EH (cell line): Measurements from ENCODE around the gene PRF1.
A peak's percentile ranks its signal among the peaks of the same experiment; 100 is the strongest.

Experiments used
- DNase-seq: peaks from one replicate; pipeline ENCODE4 v3.0.0-alpha.2; 2015; ENCODE audit warnings: low read depth

The PRF1 gene

DNA sequence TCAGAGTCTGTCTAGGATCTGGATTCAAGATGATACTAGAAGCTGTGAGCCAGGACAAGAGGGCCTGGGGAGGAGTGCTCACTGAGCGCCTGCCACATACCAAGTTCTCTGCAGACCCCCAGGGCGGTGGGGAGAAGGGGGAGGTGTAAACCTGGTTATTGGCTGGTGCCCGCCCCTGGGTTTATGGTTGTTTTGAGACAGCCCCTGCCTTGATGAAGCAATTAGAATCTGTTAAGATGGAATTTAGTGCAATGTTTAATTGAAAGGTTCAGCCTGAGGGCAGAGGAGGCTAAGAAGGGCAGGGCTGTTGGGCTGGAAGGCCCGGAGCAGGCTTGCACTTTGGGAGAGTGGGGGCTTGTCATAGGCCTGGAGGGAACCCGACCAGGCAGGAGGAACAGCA is 42.7 kb downstream of the PRF1 start:
- no peak for DNase-seq

DNA sequence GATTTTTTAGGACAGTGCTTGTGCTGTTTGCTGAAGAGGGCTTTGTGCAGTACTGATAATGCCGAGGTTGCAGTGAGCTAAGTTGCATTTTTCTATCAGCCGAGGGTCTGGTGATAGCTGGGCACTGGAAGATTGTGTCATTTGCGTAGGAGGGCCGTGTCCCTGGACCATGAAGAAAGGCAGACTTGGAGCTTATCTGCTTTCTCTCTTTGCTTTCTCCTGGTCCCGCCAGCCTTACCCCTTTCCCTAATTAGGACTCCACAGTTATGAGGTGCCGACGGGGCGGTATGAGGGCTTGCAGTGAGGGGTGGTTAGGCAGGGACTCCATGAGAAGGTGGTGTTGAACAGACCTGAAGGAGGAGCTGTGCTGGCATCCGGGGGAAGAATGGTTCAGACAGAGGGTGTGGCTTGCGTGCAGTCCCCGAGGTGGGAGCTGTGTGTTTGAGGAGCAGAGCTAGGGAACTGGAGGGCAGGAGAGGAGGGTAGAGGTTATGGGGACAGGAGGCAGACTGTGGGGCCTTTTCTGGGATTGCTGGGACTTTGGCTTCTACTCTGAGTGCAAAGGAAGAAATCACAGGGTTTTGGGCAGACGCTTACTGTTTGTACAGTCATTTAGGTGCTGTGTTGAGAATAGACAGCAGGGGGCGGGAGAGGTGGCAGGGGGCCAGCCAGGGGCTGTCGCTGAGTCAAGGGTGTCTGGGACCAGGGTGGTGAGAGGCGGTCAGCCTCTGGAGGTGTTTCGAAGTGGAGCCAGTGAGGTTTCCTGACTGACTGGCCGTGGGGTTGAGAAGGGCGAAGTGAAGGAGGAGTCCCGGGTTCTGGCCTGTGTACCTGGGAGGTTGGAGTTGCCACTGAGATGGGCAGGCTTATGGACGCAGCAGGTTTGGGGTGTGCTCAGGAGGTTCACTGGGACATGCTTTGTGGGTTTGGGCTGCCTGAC is 43.4 kb downstream of the PRF1 start:
- peak; percentile 57 for DNase-seq

DNA sequence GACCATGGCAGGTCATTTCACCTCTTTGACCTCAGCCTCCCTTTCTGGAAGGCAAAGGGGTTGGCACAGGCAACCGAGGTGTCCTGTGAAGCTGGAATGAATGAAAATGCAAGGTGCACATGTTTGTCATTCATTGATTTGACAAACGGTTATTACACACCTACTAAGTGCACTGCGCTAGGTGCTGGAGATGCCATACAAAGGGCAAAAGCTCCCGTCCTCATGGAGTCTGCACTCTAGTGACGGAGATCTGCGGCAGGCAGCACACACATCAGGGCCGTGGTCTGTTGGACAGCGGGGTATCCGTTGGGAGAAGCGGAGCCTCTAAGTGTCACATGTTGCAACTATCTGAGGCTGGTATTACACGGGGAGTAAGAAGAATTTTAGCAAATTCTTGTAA is 44.2 kb downstream of the PRF1 start:
- DNase-seq, result no peak

GRCh38 chr10:70557876-70558275 is 44.7 kb downstream of the PRF1 start:
- no peak for DNase-seq

DNA sequence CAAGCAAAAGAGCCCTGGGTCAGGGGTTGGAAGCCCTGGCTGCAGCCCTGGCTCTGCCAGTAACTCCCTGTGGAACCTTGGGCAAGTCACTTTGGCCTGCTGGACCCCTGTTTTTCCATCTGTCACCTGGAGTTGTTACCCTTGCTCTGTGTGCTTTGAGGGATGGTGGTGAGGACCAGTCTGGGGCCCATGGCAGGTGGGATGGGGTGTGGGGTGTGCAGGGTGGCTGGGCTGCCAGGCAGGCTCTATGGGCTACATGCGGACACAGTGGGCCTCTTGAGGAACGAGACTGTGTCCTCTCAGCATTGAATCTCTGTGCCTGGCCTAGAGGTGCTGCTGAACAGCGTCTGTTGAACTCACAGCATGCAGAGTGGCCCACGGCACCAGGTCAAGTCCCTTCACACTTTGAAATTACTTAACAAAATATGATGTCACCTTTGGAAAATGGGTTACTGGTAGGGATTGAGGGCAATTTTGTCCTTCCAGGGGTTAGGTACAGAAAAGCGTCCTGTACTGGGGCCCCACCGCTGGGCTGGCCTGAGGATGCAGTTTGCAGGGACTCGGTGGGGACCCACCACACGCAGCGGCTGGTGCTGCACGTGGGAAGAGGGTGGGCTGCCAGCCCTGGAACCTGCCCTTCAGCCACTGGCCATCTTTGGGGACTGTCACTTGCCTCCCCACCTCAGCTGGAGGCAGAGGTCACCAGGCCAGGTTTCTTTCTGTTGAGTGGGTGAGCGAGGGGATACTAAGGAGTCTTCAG is 45.3 kb downstream of the PRF1 start:
- no peak for DNase-seq

- DNase-seq, result no peak
Observed at GRCh38 chr10:70555371-70555770, 47.2 kb downstream of the PRF1 start.

DNA sequence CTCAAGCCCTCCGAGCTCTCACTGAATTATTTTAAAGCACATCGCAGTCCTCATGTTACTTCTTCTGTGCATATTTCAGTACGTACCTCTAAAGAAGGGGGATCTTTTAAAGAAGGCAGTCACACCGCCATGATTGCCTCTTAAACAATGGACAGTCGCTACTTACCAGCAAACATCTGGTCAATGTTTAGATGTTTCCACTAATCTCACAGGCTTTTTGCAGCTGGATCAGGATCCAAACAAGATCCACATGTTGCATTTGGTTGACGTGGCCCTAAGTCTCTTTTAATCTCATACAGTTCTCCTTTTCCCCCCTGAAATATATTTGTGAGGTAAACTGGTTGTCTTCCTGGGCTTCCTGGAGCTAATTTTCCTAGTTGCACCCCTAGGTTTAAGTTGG is 50.0 kb downstream of the PRF1 start:
- no peak for DNase-seq

DNA sequence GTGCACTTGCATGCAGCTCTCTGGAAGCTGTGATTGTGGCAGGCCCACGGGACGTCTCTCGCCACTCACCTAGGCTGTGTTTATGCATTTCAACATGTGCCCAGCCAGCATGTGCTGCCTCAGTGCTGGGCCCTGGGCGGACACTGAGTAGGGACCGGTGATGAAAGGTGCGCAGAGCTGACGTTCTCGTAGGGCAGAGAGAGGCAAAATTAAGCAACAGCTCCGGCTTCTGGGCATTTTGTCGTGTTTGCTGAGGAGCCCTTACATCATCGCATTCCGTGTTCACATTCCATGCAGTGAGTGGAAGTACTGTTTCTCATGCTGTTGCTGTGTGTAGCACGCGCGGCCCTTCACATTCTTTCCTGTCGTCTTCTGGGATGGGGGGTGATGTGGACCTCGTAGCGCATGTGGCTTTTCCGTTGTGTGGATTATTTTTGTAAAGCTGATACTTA is 50.5 kb downstream of the PRF1 start:
- DNase-seq, result peak; percentile 98

GRCh38 chr10:70551466-70551865 is 51.1 kb downstream of the PRF1 start:
- DNase-seq, result no peak

DNA sequence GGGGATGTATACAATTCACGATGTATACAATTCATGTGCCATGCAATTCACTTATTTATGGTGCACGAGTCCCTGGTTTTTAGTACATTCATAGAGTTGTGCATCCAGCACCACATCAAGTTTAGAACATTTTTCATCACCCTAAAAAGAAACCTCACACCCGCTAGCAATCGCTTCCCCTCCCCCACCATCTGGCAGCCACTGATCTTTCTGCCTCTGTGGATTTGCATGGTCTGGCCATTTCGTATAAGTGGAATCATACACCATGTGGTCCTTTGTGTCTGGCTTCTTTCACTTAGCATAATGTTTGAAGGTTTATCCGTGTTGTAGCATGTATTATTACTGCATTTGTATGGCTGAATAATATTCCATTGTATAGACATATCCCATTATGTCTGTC is 52.1 kb downstream of the PRF1 start:
- DNase-seq, result no peak

DNA sequence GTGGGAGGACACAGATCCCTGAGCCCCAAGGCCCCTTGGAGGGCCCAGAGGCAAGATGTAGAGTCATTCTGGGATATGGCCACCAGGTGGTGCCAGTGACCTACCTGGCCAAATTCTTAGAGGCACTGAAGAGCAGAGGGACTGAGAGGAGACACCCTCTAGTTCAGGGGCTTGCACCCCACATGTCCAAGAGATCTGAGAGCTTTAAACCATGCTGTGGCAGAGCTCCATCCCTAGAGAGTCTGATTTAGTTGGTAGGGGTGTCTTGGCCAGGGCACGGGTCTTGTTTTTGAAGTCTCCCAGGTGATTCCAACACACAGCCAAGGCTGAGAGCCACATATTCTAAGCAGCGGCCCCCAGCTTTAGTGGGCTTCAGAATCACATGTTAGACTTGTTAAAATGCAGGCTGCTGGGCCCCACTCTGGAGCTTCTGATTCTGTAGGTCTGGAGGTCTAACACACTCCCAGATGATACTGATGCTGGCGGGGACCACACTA is 52.5 kb downstream of the PRF1 start:
- peak; percentile 70 for DNase-seq

DNA sequence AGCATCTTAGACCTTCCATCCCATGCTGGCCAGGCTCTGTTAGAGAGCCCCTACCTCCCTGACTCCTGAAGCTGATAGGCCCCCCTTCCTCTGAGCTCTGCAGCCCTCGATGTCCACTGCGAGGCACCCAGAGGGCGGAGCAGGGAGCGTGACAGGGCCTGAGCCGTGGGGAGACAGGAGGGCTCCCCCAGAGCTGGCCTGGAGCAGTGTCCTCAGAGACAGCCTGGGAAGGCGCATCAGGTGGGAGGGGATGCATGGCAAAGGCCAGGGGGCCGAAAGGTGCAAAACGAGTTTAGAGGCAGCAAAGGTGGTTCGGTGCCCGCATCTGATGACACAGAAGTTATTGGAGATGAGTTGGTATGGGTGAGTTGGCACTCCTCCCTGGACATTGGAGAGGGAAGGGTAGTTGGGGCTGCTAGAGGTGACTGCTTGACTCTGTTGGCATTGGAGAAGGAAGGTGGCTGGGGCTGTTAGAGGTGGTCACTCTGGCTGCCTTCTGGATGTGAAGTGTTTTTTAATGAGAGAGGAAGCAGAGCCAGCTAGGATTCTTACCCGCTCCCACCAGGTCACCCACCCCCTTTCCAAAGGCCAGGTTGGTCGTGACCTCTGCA is 53.1 kb downstream of the PRF1 start:
- no peak for DNase-seq
